PC-3 (cell line): ENCODE measurements around the gene TSPAN9. TPM values are rescaled to one million over a fixed set of nuclear protein-coding genes. Genes with fewer than 3 reads are reported as not detected.

Experiments used
- ATAC-seq: fragments of 200-7000 bp; cut with Tn5 transposase; 2 replicates; pipeline ENCODE4 v1.9.1; 2020; ENCODE audit warnings: mild to moderate bottlenecking, moderate library complexity
- BruUV-seq: library from RNA; stranded (reverse); fragments of 400-500 nt; replicated peaks from 2 replicates; lab custom pipeline; 2021; lab: Mats Ljungman, UMichigan
- CTCF ChIA-PET: fragments of 300-600 bp; sonication (Branson Sonifier 250); formaldehyde crosslinking; loops from one replicate; lab custom pipeline; 2022; ENCODE audit warnings: antibody characterized with exemption; lab: Charles Lee
- POLR2A ChIA-PET: fragments of 300-600 bp; sonication (Branson Sonifier 250); formaldehyde crosslinking; loops from one replicate; lab custom pipeline; 2022; ENCODE audit warnings: antibody characterized with exemption; ENCODE audit not compliant: unreplicated experiment; lab: Charles Lee
- DNase-seq: peaks from one replicate; pipeline ENCODE4 v3.0.0-alpha.2; 2015
- H2AFZ ChIP-seq: fragments of 300-600 bp; sonication (generic); 2 replicates; pipeline ENCODE4 v1.6.0; 2016; ENCODE audit warnings: antibody characterized with exemption, low read length
- H3F3A ChIP-seq: fragments of 300-600 bp; sonication (generic); one replicate; pipeline ENCODE4 v1.6.0; 2017; ENCODE audit warnings: antibody characterized with exemption, low read length, control low read depth, mild to moderate bottlenecking; ENCODE audit not compliant: unreplicated experiment
- H3K27ac ChIP-seq: fragments of 300-600 bp; sonication (generic); 2 replicates; pipeline ENCODE4 v1.5.1; 2016; ENCODE audit warnings: mild to moderate bottlenecking, low read length
- H3K27me3 ChIP-seq: fragments of 300-600 bp; sonication (generic); 2 replicates; pipeline ENCODE4 v1.6.1; 2016; ENCODE audit warnings: low read length, mixed read lengths
- H3K36me3 ChIP-seq: fragments of 300-600 bp; sonication (generic); 2 replicates; pipeline ENCODE4 v1.6.1; 2016; ENCODE audit warnings: low read depth, mixed run types, low read length, mixed read lengths
- H3K4me1 ChIP-seq: fragments of 300-600 bp; sonication (generic); 2 replicates; pipeline ENCODE4 v1.5.1; 2016; ENCODE audit warnings: low read length; ENCODE audit not compliant: insufficient read depth
- H3K4me2 ChIP-seq: fragments of 300-600 bp; sonication (generic); 2 replicates; pipeline ENCODE4 v1.6.0; 2016; ENCODE audit warnings: low read length
- H3K4me3 ChIP-seq: fragments of 300-600 bp; sonication (generic); 2 replicates; pipeline ENCODE4 v1.5.1; 2016; ENCODE audit warnings: mild to moderate bottlenecking, low read length, mixed read lengths
- H3K79me2 ChIP-seq: fragments of 300-600 bp; sonication (generic); 2 replicates; pipeline ENCODE4 v1.6.1; 2017; ENCODE audit warnings: low read length, mixed read lengths
- H3K9ac ChIP-seq: fragments of 300-600 bp; sonication (generic); 2 replicates; pipeline ENCODE4 v1.6.0; 2016; ENCODE audit warnings: mild to moderate bottlenecking, low read length
- H3K9me2 ChIP-seq: fragments of 300-600 bp; sonication (generic); replicated peaks from 2 replicates; pipeline ENCODE4 v1.6.1; 2016; ENCODE audit warnings: mixed run types, low read length, mixed read lengths
- H3K9me3 ChIP-seq: fragments of 300-600 bp; sonication (generic); 2 replicates; pipeline ENCODE4 v1.6.1; 2016; ENCODE audit warnings: low read length, mixed read lengths
- H4K20me1 ChIP-seq: fragments of 300-600 bp; sonication (generic); 2 replicates; pipeline ENCODE4 v1.6.1; 2016; ENCODE audit warnings: low read length, mixed read lengths
- CTCF ChIP-seq: fragments of 300-600 bp; sonication (generic); conservative IDR thresholded peaks from 2 replicates; pipeline ENCODE4 v1.5.1; 2017; ENCODE audit warnings: antibody characterized with exemption, low read depth, mild to moderate bottlenecking, low read length
- EZH2 ChIP-seq: fragments of 300-600 bp; sonication (generic); IDR thresholded peaks from one replicate; pipeline ENCODE4 v1.6.1; 2017; ENCODE audit warnings: antibody characterized with exemption, mild to moderate bottlenecking, low read length; ENCODE audit not compliant: unreplicated experiment
- EZH2phosphoT487 ChIP-seq: fragments of 300-600 bp; sonication (generic); IDR thresholded peaks from 2 replicates; pipeline ENCODE4 v1.6.1; 2018; ENCODE audit warnings: mild to moderate bottlenecking, antibody characterized with exemption, low read length, borderline replicate concordance
- intact Hi-C: fragments of 100-400 bp; cut with micrococcal nuclease; formaldehyde crosslinking; loops from 2 replicates; pipeline ENCODE4 v1.9.0; 2023
- total RNA-seq: library from RNA; depleted of rRNA; stranded (reverse); fragments of >200 nt; gene quantifications from 2 replicates; pipeline ENCODE4 v1.2.3, GENCODE V29; 2014

TSPAN9 gene
- total RNA-seq, 1 experiment from 2014 or later = 6.2 TPM

- H3F3A ChIP-seq = no peaks in the 10 kb centered on the region
- H3K4me2 ChIP-seq = no peak overlapping the region
- H3K27ac ChIP-seq = no peak overlapping the region
- H3K4me1 ChIP-seq = no peaks in the 10 kb centered on the region
- H3K36me3 ChIP-seq = no peaks in the 10 kb centered on the region
- H3K27me3 ChIP-seq = no peaks in the 10 kb centered on the region
- intact Hi-C loops = no loop called here
- no peak overlapping the region for H3K4me3 ChIP-seq
- no peak for TF ChIP-seq EZH2
- TF ChIP-seq EZH2phosphoT487 = no peak
- no peak for TF ChIP-seq CTCF
- no peaks in the 10 kb centered on the region for H3K79me2 ChIP-seq
- no peaks in the 10 kb centered on the region for H3K9me2 ChIP-seq
- no TSS peak for BruUV-seq
- no peaks in the 10 kb centered on the region for H4K20me1 ChIP-seq
- no peaks in the 10 kb centered on the region for H3K9me3 ChIP-seq
- no peak for DNase-seq
- H2AFZ ChIP-seq = no peak overlapping the region
- ChIA-PET POLR2A (no interaction called here), CTCF (no interaction called here)
- H3K9ac ChIP-seq = no peak overlapping the region
- ATAC-seq = no peak
Measured at GRCh38 chr12:3329361-3329760, 252.2 kb downstream of the TSPAN9 start.

GRCh38 chr12:3330976-3331510, 253.9 kb downstream of the TSPAN9 start:
- Histone ChIP-seq H3K4me2 (no peak overlapping the region), H2AFZ (no peak overlapping the region), H3K9me2 (no peaks in the 10 kb centered on the region), H3K27me3 (no peaks in the 10 kb centered on the region), H3K9me3 (no peaks in the 10 kb centered on the region), H3F3A (no peaks in the 10 kb centered on the region), H3K4me3 (no peak overlapping the region), H3K27ac (no peak overlapping the region), H3K79me2 (no peaks in the 10 kb centered on the region), H3K9ac (no peak overlapping the region), H3K4me1 (no peaks in the 10 kb centered on the region), H3K36me3 (no peaks in the 10 kb centered on the region), H4K20me1 (no peaks in the 10 kb centered on the region)
- ChIA-PET CTCF (no interaction called here), POLR2A (no interaction called here)
- no peak for DNase-seq
- no peak for TF ChIP-seq EZH2
- TF ChIP-seq CTCF = no peak
- TF ChIP-seq EZH2phosphoT487 = no peak
- intact Hi-C loops = no loop called here
- ATAC-seq = no peak
- no TSS peak for BruUV-seq

- no peak overlapping the region for H3K4me3 ChIP-seq
- no peak overlapping the region for H2AFZ ChIP-seq
- H3K9ac ChIP-seq = no peak overlapping the region
- no peaks in the 10 kb centered on the region for H3K9me3 ChIP-seq
- DNase-seq = peak; percentile 18
- no peak for ATAC-seq
- H3K79me2 ChIP-seq = no peaks in the 10 kb centered on the region
- no peaks in the 10 kb centered on the region for H4K20me1 ChIP-seq
- ChIA-PET CTCF (no interaction called here), POLR2A (interaction anchor here (0.5 kb wide), 1 partner anchor 1395 kb away, joined by 4 read pairs; no protein-coding TSS in a partner anchor)
- intact Hi-C loops = no loop called here
- no peaks in the 10 kb centered on the region for H3K4me1 ChIP-seq
- H3F3A ChIP-seq = no peaks in the 10 kb centered on the region
- TF ChIP-seq CTCF (no peak), EZH2 (no peak), EZH2phosphoT487 (no peak)
- no peaks in the 10 kb centered on the region for H3K27me3 ChIP-seq
- no peaks in the 10 kb centered on the region for H3K36me3 ChIP-seq
- H3K4me2 ChIP-seq = no peak overlapping the region
- H3K9me2 ChIP-seq = no peaks in the 10 kb centered on the region
- no TSS peak for BruUV-seq
- H3K27ac ChIP-seq = no peak overlapping the region
Measured at GRCh38 chr12:3332188-3332587, 255.0 kb downstream of the TSPAN9 start.
